HUES6 (cell line): Measurements from ENCODE around the gene GRM4.

Experiments
- H3K27ac ChIP-seq: 2 replicates; pipeline ENCODE4 v1.7.0; 2013; ENCODE audit warnings: low read depth, mild to moderate bottlenecking, low read length, inconsistent platforms
- H3K27me3 ChIP-seq: 2 replicates; pipeline ENCODE4 v1.6.1; 2013; ENCODE audit warnings: low read length; ENCODE audit not compliant: control insufficient read depth, insufficient read depth
- H3K36me3 ChIP-seq: 2 replicates; pipeline ENCODE4 v1.6.1; 2013; ENCODE audit warnings: low read length; ENCODE audit not compliant: control insufficient read depth, insufficient read depth
- H3K4me1 ChIP-seq: 2 replicates; pipeline ENCODE4 v1.6.1; 2013; ENCODE audit warnings: low read length; ENCODE audit not compliant: control insufficient read depth, insufficient read depth
- H3K4me3 ChIP-seq: 2 replicates; pipeline ENCODE4 v1.5.1; 2013; ENCODE audit warnings: low read depth, low read length
- H3K9ac ChIP-seq: one replicate; pipeline ENCODE4 v1.6.1; 2013; ENCODE audit warnings: mild to moderate bottlenecking, low read length
- H3K9me3 ChIP-seq: 2 replicates; pipeline ENCODE4 v1.6.1; 2013; ENCODE audit warnings: low read depth, low read length; ENCODE audit not compliant: control insufficient read depth, insufficient read depth

Gene GRM4

GRCh38 chr6:34147906-34148630 lies 2.2 kb upstream of the GRM4 start:
- Histone ChIP-seq H3K4me1 (peaks cover 56% of the 10 kb centered on the region), H3K9me3 (no peaks in the 10 kb centered on the region), H3K9ac (no peak overlapping the region), H3K36me3 (no peaks in the 10 kb centered on the region), H3K4me3 (no peak overlapping the region), H3K27me3 (peaks cover 83% of the 10 kb centered on the region), H3K27ac (no peak overlapping the region)

- Histone ChIP-seq H3K9me3 (no peaks in the 10 kb centered on the region), H3K36me3 (no peaks in the 10 kb centered on the region), H3K9ac (no peak overlapping the region), H3K4me1 (peaks cover 64% of the 10 kb centered on the region), H3K27ac (no peak overlapping the region), H3K4me3 (no peak overlapping the region), H3K27me3 (peaks cover 76% of the 10 kb centered on the region)
Measured at GRCh38 chr6:34146801-34147592, 1.1 kb upstream of the GRM4 start.

- peaks cover 62% of the 10 kb centered on the region for H3K27me3 ChIP-seq
- no peaks in the 10 kb centered on the region for H3K36me3 ChIP-seq
- no peaks in the 10 kb centered on the region for H3K9me3 ChIP-seq
- H3K9ac ChIP-seq: peak overlapping the region; percentile 45
- peak overlapping the region; percentile 81 for H3K4me3 ChIP-seq
- no peak overlapping the region for H3K27ac ChIP-seq
- peaks cover 61% of the 10 kb centered on the region for H3K4me1 ChIP-seq
Measured at GRCh38 chr6:34145161-34146020, 496 bp downstream of the GRM4 start.

GRCh38 chr6:34144581-34145160 lies 1.2 kb downstream of the GRM4 start:
- Histone ChIP-seq H3K4me1 (peaks cover 58% of the 10 kb centered on the region), H3K36me3 (no peaks in the 10 kb centered on the region), H3K9ac (peak overlapping the region; percentile 45), H3K27me3 (peaks cover 55% of the 10 kb centered on the region), H3K27ac (no peak overlapping the region), H3K9me3 (no peaks in the 10 kb centered on the region), H3K4me3 (peak overlapping the region; percentile 81)

GRCh38 chr6:34143884-34144580 lies 1.9 kb downstream of the GRM4 start:
- no peaks in the 10 kb centered on the region for H3K9me3 ChIP-seq
- peak overlapping the region; percentile 81 for H3K4me3 ChIP-seq
- H3K9ac ChIP-seq: peak overlapping the region; percentile 40
- H3K27me3 ChIP-seq: peaks cover 51% of the 10 kb centered on the region
- H3K36me3 ChIP-seq: no peaks in the 10 kb centered on the region
- H3K4me1 ChIP-seq: peaks cover 58% of the 10 kb centered on the region
- H3K27ac ChIP-seq: no peak overlapping the region

GRCh38 chr6:34143196-34143883 lies 2.5 kb downstream of the GRM4 start:
- H3K9ac ChIP-seq: no peak overlapping the region
- H3K36me3 ChIP-seq: no peaks in the 10 kb centered on the region
- H3K27ac ChIP-seq: no peak overlapping the region
- no peaks in the 10 kb centered on the region for H3K9me3 ChIP-seq
- H3K4me1 ChIP-seq: peaks cover 58% of the 10 kb centered on the region
- peak overlapping the region; percentile 81 for H3K4me3 ChIP-seq
- H3K27me3 ChIP-seq: peaks cover 48% of the 10 kb centered on the region

GRCh38 chr6:34142061-34142998 lies 3.6 kb downstream of the GRM4 start:
- H3K9ac ChIP-seq: no peak overlapping the region
- no peak overlapping the region for H3K27ac ChIP-seq
- H3K4me3 ChIP-seq: peak overlapping the region; percentile 33; the same call in 1 of the 2 replicates
- no peaks in the 10 kb centered on the region for H3K9me3 ChIP-seq
- H3K36me3 ChIP-seq: no peaks in the 10 kb centered on the region
- H3K4me1 ChIP-seq: peaks cover 60% of the 10 kb centered on the region
- peaks cover 44% of the 10 kb centered on the region for H3K27me3 ChIP-seq

- no peak overlapping the region for H3K9ac ChIP-seq
- no peaks in the 10 kb centered on the region for H3K36me3 ChIP-seq
- H3K9me3 ChIP-seq: no peaks in the 10 kb centered on the region
- H3K4me1 ChIP-seq: peaks cover 67% of the 10 kb centered on the region
- no peak overlapping the region for H3K4me3 ChIP-seq
- no peak overlapping the region for H3K27ac ChIP-seq
- H3K27me3 ChIP-seq: peaks cover 23% of the 10 kb centered on the region
Measured at GRCh38 chr6:34140075-34140474, 5.8 kb downstream of the GRM4 start.

GRCh38 chr6:34138914-34139510 lies 6.9 kb downstream of the GRM4 start:
- Histone ChIP-seq H3K4me1 (peaks cover 72% of the 10 kb centered on the region), H3K9ac (no peak overlapping the region), H3K36me3 (no peaks in the 10 kb centered on the region), H3K27me3 (peaks cover 13% of the 10 kb centered on the region), H3K27ac (no peak overlapping the region), H3K9me3 (no peaks in the 10 kb centered on the region), H3K4me3 (no peak overlapping the region)
